SJCRH30 (cell line): ENCODE data around the gene CKS2. TPM values are rescaled to one million over a fixed set of nuclear protein-coding genes. Genes with fewer than 3 reads are reported as not detected.

Experiments used
- DNase-seq, 2 experiments: peaks; one replicate each; pipeline ENCODE4 v3.0.0-alpha.2; 2015 to 2020
- H3K27ac ChIP-seq: fragments of 250-450 bp; sonication (Bioruptor Pico); 2 replicates; pipeline ENCODE4 v1.5.1; 2020; ENCODE audit warnings: mild to moderate bottlenecking, moderate library complexity
- H3K27me3 ChIP-seq: fragments of 250-450 bp; sonication (Bioruptor Pico); 2 replicates; pipeline ENCODE4 v1.5.1; 2020; ENCODE audit warnings: mild to moderate bottlenecking, moderate library complexity
- H3K36me3 ChIP-seq: fragments of 250-450 bp; sonication (Bioruptor Pico); 2 replicates; pipeline ENCODE4 v1.5.1; 2020; ENCODE audit warnings: mild to moderate bottlenecking, moderate library complexity
- H3K4me1 ChIP-seq: fragments of 250-450 bp; sonication (Bioruptor Pico); 2 replicates; pipeline ENCODE4 v1.5.1; 2020; ENCODE audit warnings: mild to moderate bottlenecking, moderate library complexity
- H3K4me3 ChIP-seq: fragments of 250-450 bp; sonication (Bioruptor Pico); 2 replicates; pipeline ENCODE4 v1.5.1; 2020; ENCODE audit warnings: mild to moderate bottlenecking, moderate library complexity
- H3K9me3 ChIP-seq: fragments of 250-450 bp; sonication (Bioruptor Pico); replicated peaks from 2 replicates; pipeline ENCODE4 v1.5.1; 2020; ENCODE audit warnings: mild to moderate bottlenecking, moderate library complexity
- total RNA-seq: library from RNA; depleted of rRNA; stranded (reverse); fragments of >200 nt; shearing (Covaris generic); gene quantifications from 2 replicates; pipeline ENCODE4 v1.2.3, GENCODE V29; 2014

CKS2 gene
- total RNA-seq, 1 experiment from 2014 or later = 362 TPM

- DNase-seq = no peak
- H3K4me3 ChIP-seq = no peak overlapping the region
- no peaks in the 10 kb centered on the region for H3K27me3 ChIP-seq
- peaks cover 50% of the 10 kb centered on the region for H3K36me3 ChIP-seq
- no peaks in the 10 kb centered on the region for H3K9me3 ChIP-seq
- no peak overlapping the region for H3K27ac ChIP-seq
- no peaks in the 10 kb centered on the region for H3K4me1 ChIP-seq
These were observed 40.7 kb downstream of the CKS2 start for GRCh38 chr9:89351584-89352300.

- Histone ChIP-seq H3K27ac (no peak overlapping the region), H3K27me3 (no peaks in the 10 kb centered on the region), H3K36me3 (peaks cover 50% of the 10 kb centered on the region), H3K9me3 (no peaks in the 10 kb centered on the region), H3K4me3 (no peak overlapping the region), H3K4me1 (no peaks in the 10 kb centered on the region)
- no peak for DNase-seq
These were observed 41.5 kb downstream of the CKS2 start for GRCh38 chr9:89352451-89352850.

- H3K9me3 ChIP-seq = no peaks in the 10 kb centered on the region
- H3K4me1 ChIP-seq = no peaks in the 10 kb centered on the region
- no peak overlapping the region for H3K4me3 ChIP-seq
- no peak overlapping the region for H3K27ac ChIP-seq
- H3K27me3 ChIP-seq = no peaks in the 10 kb centered on the region
- DNase-seq = no peak
- H3K36me3 ChIP-seq = peaks cover 50% of the 10 kb centered on the region
These were observed 42.1 kb downstream of the CKS2 start for GRCh38 chr9:89352874-89353649.

- Histone ChIP-seq H3K36me3 (peaks cover 41% of the 10 kb centered on the region), H3K27ac (no peak overlapping the region), H3K9me3 (no peaks in the 10 kb centered on the region), H3K4me1 (no peaks in the 10 kb centered on the region), H3K27me3 (no peaks in the 10 kb centered on the region), H3K4me3 (no peak overlapping the region)
- DNase-seq = no peak
These were observed 43.0 kb downstream of the CKS2 start for GRCh38 chr9:89353989-89354388.

GRCh38 chr9:89354471-89354870 is 43.5 kb downstream of the CKS2 start:
- H3K27me3 ChIP-seq = no peaks in the 10 kb centered on the region
- H3K4me3 ChIP-seq = no peak overlapping the region
- DNase-seq = no peak
- no peak overlapping the region for H3K27ac ChIP-seq
- H3K4me1 ChIP-seq = no peaks in the 10 kb centered on the region
- peaks cover 38% of the 10 kb centered on the region for H3K36me3 ChIP-seq
- H3K9me3 ChIP-seq = no peaks in the 10 kb centered on the region

GRCh38 chr9:89356782-89357181 is 45.8 kb downstream of the CKS2 start:
- H3K27ac ChIP-seq = no peak overlapping the region
- no peaks in the 10 kb centered on the region for H3K27me3 ChIP-seq
- H3K36me3 ChIP-seq = peaks cover 37% of the 10 kb centered on the region
- H3K9me3 ChIP-seq = no peaks in the 10 kb centered on the region
- H3K4me1 ChIP-seq = no peaks in the 10 kb centered on the region
- no peak overlapping the region for H3K4me3 ChIP-seq
- no peak for DNase-seq

- peaks cover 37% of the 10 kb centered on the region for H3K36me3 ChIP-seq
- DNase-seq = no peak
These were observed 46.6 kb downstream of the CKS2 start for GRCh38 chr9:89357331-89358197.

GRCh38 chr9:89358376-89358916 is 47.5 kb downstream of the CKS2 start:
- no peak for DNase-seq
- H3K36me3 ChIP-seq = peaks cover 34% of the 10 kb centered on the region
- no peak overlapping the region for H3K4me3 ChIP-seq
- H3K27me3 ChIP-seq = no peaks in the 10 kb centered on the region
- no peaks in the 10 kb centered on the region for H3K4me1 ChIP-seq
- H3K27ac ChIP-seq = no peak overlapping the region
- no peaks in the 10 kb centered on the region for H3K9me3 ChIP-seq

More at GRCh38 chr9:89357331-89358197, 46.6 kb downstream of the CKS2 start:
- no peak overlapping the region for H3K4me3 ChIP-seq
- H3K27ac ChIP-seq = no peak overlapping the region
- no peaks in the 10 kb centered on the region for H3K27me3 ChIP-seq
- H3K4me1 ChIP-seq = no peaks in the 10 kb centered on the region
- H3K9me3 ChIP-seq = no peaks in the 10 kb centered on the region

GRCh38 chr9:89358985-89359384 is 48.0 kb downstream of the CKS2 start:
- Histone ChIP-seq H3K27me3 (no peaks in the 10 kb centered on the region), H3K9me3 (no peaks in the 10 kb centered on the region), H3K4me1 (no peaks in the 10 kb centered on the region), H3K4me3 (no peak overlapping the region), H3K27ac (no peak overlapping the region), H3K36me3 (peaks cover 33% of the 10 kb centered on the region)
- no peak for DNase-seq

- Histone ChIP-seq H3K27me3 (no peaks in the 10 kb centered on the region), H3K27ac (no peak overlapping the region), H3K36me3 (peaks cover 27% of the 10 kb centered on the region), H3K9me3 (no peaks in the 10 kb centered on the region), H3K4me1 (no peaks in the 10 kb centered on the region), H3K4me3 (no peak overlapping the region)
- no peak for DNase-seq
These were observed 48.8 kb downstream of the CKS2 start for GRCh38 chr9:89359751-89360261.

GRCh38 chr9:89360465-89360864 is 49.5 kb downstream of the CKS2 start:
- H3K4me1 ChIP-seq = no peaks in the 10 kb centered on the region
- H3K9me3 ChIP-seq = no peaks in the 10 kb centered on the region
- DNase-seq = no peak
- H3K27me3 ChIP-seq = no peaks in the 10 kb centered on the region
- H3K27ac ChIP-seq = no peak overlapping the region
- peaks cover 27% of the 10 kb centered on the region for H3K36me3 ChIP-seq
- H3K4me3 ChIP-seq = no peak overlapping the region

GRCh38 chr9:89361031-89361430 is 50.0 kb downstream of the CKS2 start:
- Histone ChIP-seq H3K4me1 (no peaks in the 10 kb centered on the region), H3K27me3 (no peaks in the 10 kb centered on the region), H3K4me3 (no peak overlapping the region), H3K27ac (no peak overlapping the region), H3K9me3 (no peaks in the 10 kb centered on the region), H3K36me3 (peaks cover 24% of the 10 kb centered on the region)
- no peak for DNase-seq

GRCh38 chr9:89361816-89362646 is 51.0 kb downstream of the CKS2 start:
- H3K36me3 ChIP-seq = peaks cover 24% of the 10 kb centered on the region
- no peaks in the 10 kb centered on the region for H3K27me3 ChIP-seq
- H3K9me3 ChIP-seq = no peaks in the 10 kb centered on the region
- H3K4me3 ChIP-seq = no peak overlapping the region
- no peak for DNase-seq
- H3K4me1 ChIP-seq = no peaks in the 10 kb centered on the region
- no peak overlapping the region for H3K27ac ChIP-seq
